GM19328 (cell line): Measurements from ENCODE around the gene MEAF6.

ENCODE experiments used
- ATAC-seq: cut with Tn5 transposase; IDR thresholded peaks from one replicate; pipeline ENCODE4 v1.9.1; 2021; ENCODE audit warnings: mild to moderate bottlenecking, moderate library complexity; ENCODE audit not compliant: unreplicated experiment

MEAF6 gene

GRCh38 chr1:37474697-37475379 lies 39.7 kb downstream of the MEAF6 start:
- ATAC-seq = peak; percentile 9

GRCh38 chr1:37474046-37474696 lies 40.4 kb downstream of the MEAF6 start, which contains the start of gene ZC3H12A:
TSS of gene ZC3H12A (plus strand) at chr1:37474580. CDS start at chr1:37475497, 917 bp downstream.
- ATAC-seq = peak; percentile 59

- ATAC-seq = no peak
Measured at GRCh38 chr1:37473431-37474045, 41.0 kb downstream of the MEAF6 start.

- ATAC-seq = no peak
Measured at GRCh38 chr1:37472994-37473393, 41.6 kb downstream of the MEAF6 start.

GRCh38 chr1:37472281-37472680 lies 42.3 kb downstream of the MEAF6 start:
- ATAC-seq = no peak

GRCh38 chr1:37471345-37472231 lies 43.0 kb downstream of the MEAF6 start:
- no peak for ATAC-seq

- ATAC-seq = no peak
Measured at GRCh38 chr1:37469386-37469785, 45.2 kb downstream of the MEAF6 start.

GRCh38 chr1:37468037-37468436 lies 46.5 kb downstream of the MEAF6 start:
- no peak for ATAC-seq

- ATAC-seq = no peak
Measured at GRCh38 chr1:37465593-37466517, 48.7 kb downstream of the MEAF6 start.

- no peak for ATAC-seq
Measured at GRCh38 chr1:37464443-37464842, 50.1 kb downstream of the MEAF6 start.

- no peak for ATAC-seq
Measured at GRCh38 chr1:37461698-37462436, 52.7 kb downstream of the MEAF6 start.

GRCh38 chr1:37458551-37458950 lies 56.0 kb downstream of the MEAF6 start:
- ATAC-seq = no peak

- ATAC-seq = no peak
Measured at GRCh38 chr1:37456614-37457013, 58.0 kb downstream of the MEAF6 start.

GRCh38 chr1:37455516-37455915 lies 59.0 kb downstream of the MEAF6 start:
- no peak for ATAC-seq

- ATAC-seq = no peak
Measured at GRCh38 chr1:37453647-37454046, 60.9 kb downstream of the MEAF6 start.

GRCh38 chr1:37452416-37452815 lies 62.1 kb downstream of the MEAF6 start:
- no peak for ATAC-seq

GRCh38 chr1:37449936-37450335 lies 64.6 kb downstream of the MEAF6 start:
- no peak for ATAC-seq

GRCh38 chr1:37448691-37449417 lies 65.7 kb downstream of the MEAF6 start:
- ATAC-seq = no peak

- no peak for ATAC-seq
Measured at GRCh38 chr1:37448185-37448584, 66.4 kb downstream of the MEAF6 start.
